ENCODE results near the gene FAM187B.

DNA sequence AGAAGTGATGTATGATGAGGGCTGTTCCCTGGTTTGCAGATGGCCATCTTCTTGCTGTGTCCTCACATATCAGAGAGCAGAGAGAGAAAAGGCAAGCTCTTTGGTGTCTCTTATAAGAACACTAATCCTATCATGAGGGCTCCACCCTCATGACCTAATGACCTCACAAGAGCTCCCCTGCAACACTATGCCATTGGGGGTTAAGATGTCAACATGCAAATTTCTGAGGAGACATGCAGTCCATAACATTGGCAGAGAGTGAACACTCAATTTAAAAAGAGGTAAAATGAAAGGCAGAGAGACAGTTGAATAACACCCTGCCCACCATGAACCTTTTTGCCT, 10.9 kb downstream of the FAM187B start:
- TF ChIP-seq, protein P1, sequence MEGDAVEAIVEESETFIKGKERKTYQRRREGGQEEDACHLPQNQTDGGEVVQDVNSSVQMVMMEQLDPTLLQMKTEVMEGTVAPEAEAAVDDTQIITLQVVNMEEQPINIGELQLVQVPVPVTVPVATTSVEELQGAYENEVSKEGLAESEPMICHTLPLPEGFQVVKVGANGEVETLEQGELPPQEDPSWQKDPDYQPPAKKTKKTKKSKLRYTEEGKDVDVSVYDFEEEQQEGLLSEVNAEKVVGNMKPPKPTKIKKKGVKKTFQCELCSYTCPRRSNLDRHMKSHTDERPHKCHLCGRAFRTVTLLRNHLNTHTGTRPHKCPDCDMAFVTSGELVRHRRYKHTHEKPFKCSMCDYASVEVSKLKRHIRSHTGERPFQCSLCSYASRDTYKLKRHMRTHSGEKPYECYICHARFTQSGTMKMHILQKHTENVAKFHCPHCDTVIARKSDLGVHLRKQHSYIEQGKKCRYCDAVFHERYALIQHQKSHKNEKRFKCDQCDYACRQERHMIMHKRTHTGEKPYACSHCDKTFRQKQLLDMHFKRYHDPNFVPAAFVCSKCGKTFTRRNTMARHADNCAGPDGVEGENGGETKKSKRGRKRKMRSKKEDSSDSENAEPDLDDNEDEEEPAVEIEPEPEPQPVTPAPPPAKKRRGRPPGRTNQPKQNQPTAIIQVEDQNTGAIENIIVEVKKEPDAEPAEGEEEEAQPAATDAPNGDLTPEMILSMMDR (conservative IDR thresholded peaks at IDR 0.05; ENCODE audit: low read depth, low read length): no peak
- TF ChIP-seq CHD1 (IDR thresholded peaks at IDR 0.05; ENCODE audit: low read depth, low read length) (no peak), FOS (IDR thresholded peaks at IDR 0.05; ENCODE audit: low read depth, low read length) (no peak), MAFK (IDR thresholded peaks at IDR 0.05; ENCODE audit: low read depth, low read length) (no peak), MAZ (IDR thresholded peaks at IDR 0.05; ENCODE audit: borderline replicate concordance, low read depth, low read length) (no peak), POLR2A (IDR thresholded peaks at IDR 0.05; ENCODE audit: low read depth, low read length) (no peak), RAD21 (IDR thresholded peaks at IDR 0.05; ENCODE audit: low read length) (no peak), SMC3 (IDR thresholded peaks at IDR 0.05; ENCODE audit: low read depth, low read length) (no peak)
- TF ChIP-seq, protein P2, sequence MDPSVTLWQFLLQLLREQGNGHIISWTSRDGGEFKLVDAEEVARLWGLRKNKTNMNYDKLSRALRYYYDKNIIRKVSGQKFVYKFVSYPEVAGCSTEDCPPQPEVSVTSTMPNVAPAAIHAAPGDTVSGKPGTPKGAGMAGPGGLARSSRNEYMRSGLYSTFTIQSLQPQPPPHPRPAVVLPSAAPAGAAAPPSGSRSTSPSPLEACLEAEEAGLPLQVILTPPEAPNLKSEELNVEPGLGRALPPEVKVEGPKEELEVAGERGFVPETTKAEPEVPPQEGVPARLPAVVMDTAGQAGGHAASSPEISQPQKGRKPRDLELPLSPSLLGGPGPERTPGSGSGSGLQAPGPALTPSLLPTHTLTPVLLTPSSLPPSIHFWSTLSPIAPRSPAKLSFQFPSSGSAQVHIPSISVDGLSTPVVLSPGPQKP (IDR thresholded peaks at IDR 0.05; ENCODE audit: borderline replicate concordance, low read depth, low read length): no peak
